ENCODE data around the gene ANKUB1. TPM values are rescaled to one million over a fixed set of nuclear protein-coding genes. Genes with fewer than 3 reads are reported as not detected.

ANKUB1 gene
- total and polyA plus RNA-seq, 8 donors, result 0.14 to 2.2 (median 0.44) TPM; not detected in 1

- no peak for ATAC-seq
- H3K9me3 ChIP-seq, result no peaks in the 10 kb centered on the region
- no peak for DNase-seq
Observed at GRCh38 chr3:149767720-149768119, 24.6 kb downstream of the ANKUB1 start.

GRCh38 chr3:149765762-149766334 is 26.5 kb downstream of the ANKUB1 start:
- TF ChIP-seq, protein P1, sequence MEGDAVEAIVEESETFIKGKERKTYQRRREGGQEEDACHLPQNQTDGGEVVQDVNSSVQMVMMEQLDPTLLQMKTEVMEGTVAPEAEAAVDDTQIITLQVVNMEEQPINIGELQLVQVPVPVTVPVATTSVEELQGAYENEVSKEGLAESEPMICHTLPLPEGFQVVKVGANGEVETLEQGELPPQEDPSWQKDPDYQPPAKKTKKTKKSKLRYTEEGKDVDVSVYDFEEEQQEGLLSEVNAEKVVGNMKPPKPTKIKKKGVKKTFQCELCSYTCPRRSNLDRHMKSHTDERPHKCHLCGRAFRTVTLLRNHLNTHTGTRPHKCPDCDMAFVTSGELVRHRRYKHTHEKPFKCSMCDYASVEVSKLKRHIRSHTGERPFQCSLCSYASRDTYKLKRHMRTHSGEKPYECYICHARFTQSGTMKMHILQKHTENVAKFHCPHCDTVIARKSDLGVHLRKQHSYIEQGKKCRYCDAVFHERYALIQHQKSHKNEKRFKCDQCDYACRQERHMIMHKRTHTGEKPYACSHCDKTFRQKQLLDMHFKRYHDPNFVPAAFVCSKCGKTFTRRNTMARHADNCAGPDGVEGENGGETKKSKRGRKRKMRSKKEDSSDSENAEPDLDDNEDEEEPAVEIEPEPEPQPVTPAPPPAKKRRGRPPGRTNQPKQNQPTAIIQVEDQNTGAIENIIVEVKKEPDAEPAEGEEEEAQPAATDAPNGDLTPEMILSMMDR (IDR thresholded peaks at IDR 0.05), result peak; percentile 23 to 37
- peak; percentile 58 for ATAC-seq
- intact Hi-C loops (cut with DNase I), result no loop called here

More at GRCh38 chr3:149767720-149768119, 24.6 kb downstream of the ANKUB1 start:
- no peak overlapping the region for H3K4me3 ChIP-seq
- TF ChIP-seq, protein P1 (IDR thresholded peaks at IDR 0.05), result no peak
- no peak overlapping the region for H3K27ac ChIP-seq
- H3K36me3 ChIP-seq, result no peaks in the 10 kb centered on the region
- H3K27me3 ChIP-seq, result peaks cover 0 to 8% of the 10 kb centered on the region in 2 donors
- no peaks in the 10 kb centered on the region for H3K4me1 ChIP-seq
- intact Hi-C loops (cut with DNase I), result no loop called here

GRCh38 chr3:149764302-149764701 is 28.1 kb downstream of the ANKUB1 start:
- Histone ChIP-seq H3K36me3 (no peaks in the 10 kb centered on the region), H3K4me3 (no peak overlapping the region), H3K27ac (no peak overlapping the region), H3K4me1 (no peaks in the 10 kb centered on the region), H3K27me3 (peaks cover 0 to 8% of the 10 kb centered on the region in 2 donors), H3K9me3 (no peaks in the 10 kb centered on the region)
- no peak for ATAC-seq
- intact Hi-C loops (cut with DNase I), result no loop called here
- DNase-seq, result no peak
- TF ChIP-seq, protein P1 (IDR thresholded peaks at IDR 0.05), result no peak

More at GRCh38 chr3:149765762-149766334, 26.5 kb downstream of the ANKUB1 start:
- no peaks in the 10 kb centered on the region for H3K4me1 ChIP-seq
- no peaks in the 10 kb centered on the region for H3K36me3 ChIP-seq
- H3K27me3 ChIP-seq, result peaks cover 0 to 8% of the 10 kb centered on the region in 2 donors
- H3K4me3 ChIP-seq, result no peak overlapping the region
- no peak overlapping the region for H3K27ac ChIP-seq
- peak in 1 of 4 donors; percentile 25 for DNase-seq
- H3K9me3 ChIP-seq, result no peaks in the 10 kb centered on the region

DNA sequence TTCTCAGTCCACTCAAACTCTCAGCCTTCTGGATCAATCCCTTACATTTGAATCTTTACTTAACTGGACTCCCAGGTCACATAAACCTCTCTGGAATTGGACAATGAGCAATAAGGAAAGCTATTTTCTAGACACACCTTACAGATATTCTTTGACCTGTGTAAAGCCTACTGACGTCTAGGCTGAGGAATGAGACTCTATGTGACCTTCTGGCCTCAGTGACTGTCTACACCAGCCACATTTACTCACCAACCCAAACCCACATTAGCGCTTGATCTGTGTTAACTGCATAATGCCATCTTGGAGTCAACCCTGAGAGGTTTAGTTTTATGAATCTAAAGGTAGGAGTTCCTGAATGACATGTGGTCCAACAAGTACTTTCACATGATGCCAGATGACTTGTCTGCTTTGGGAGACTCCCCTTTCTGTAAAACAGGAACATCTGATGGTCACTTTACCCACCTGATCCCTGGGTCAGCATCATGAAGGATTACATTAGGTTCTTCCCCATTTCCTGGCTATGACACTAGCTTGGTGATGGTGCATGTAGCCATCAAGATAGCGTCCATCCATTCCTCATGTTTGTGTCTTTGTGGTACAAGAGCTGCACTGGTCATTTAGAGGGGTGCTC is 28.7 kb downstream of the ANKUB1 start:
- no peak overlapping the region for H3K4me3 ChIP-seq
- intact Hi-C loops (cut with DNase I), result no loop called here
- no peaks in the 10 kb centered on the region for H3K36me3 ChIP-seq
- TF ChIP-seq, protein P1 (IDR thresholded peaks at IDR 0.05), result no peak
- no peaks in the 10 kb centered on the region for H3K9me3 ChIP-seq
- ATAC-seq, result no peak
- no peak overlapping the region for H3K27ac ChIP-seq
- no peak for DNase-seq
- no peaks in the 10 kb centered on the region for H3K4me1 ChIP-seq
- peaks cover 0 to 8% of the 10 kb centered on the region in 2 donors for H3K27me3 ChIP-seq

- Histone ChIP-seq H3K27ac (no peak overlapping the region), H3K4me1 (peaks cover 0 to 24% of the 10 kb centered on the region in 2 donors), H3K9me3 (no peaks in the 10 kb centered on the region), H3K36me3 (peaks cover 0 to 8% of the 10 kb centered on the region in 2 donors), H3K27me3 (no peaks in the 10 kb centered on the region), H3K4me3 (no peak overlapping the region)
- ATAC-seq, result no peak
- TF ChIP-seq, protein P1 (IDR thresholded peaks at IDR 0.05), result no peak
- no peak for DNase-seq
- intact Hi-C loops (cut with DNase I), result no loop called here
Observed at GRCh38 chr3:149753717-149754116, 38.6 kb downstream of the ANKUB1 start.

Data from left lung (tissue), 10 donors.